ENCODE results near the gene RUNX3. TPM values are rescaled to one million over a fixed set of nuclear protein-coding genes. Genes with fewer than 3 reads are reported as not detected.

Gene RUNX3
- total RNA-seq, 1 donor from 2014 or later: not detected

DNA sequence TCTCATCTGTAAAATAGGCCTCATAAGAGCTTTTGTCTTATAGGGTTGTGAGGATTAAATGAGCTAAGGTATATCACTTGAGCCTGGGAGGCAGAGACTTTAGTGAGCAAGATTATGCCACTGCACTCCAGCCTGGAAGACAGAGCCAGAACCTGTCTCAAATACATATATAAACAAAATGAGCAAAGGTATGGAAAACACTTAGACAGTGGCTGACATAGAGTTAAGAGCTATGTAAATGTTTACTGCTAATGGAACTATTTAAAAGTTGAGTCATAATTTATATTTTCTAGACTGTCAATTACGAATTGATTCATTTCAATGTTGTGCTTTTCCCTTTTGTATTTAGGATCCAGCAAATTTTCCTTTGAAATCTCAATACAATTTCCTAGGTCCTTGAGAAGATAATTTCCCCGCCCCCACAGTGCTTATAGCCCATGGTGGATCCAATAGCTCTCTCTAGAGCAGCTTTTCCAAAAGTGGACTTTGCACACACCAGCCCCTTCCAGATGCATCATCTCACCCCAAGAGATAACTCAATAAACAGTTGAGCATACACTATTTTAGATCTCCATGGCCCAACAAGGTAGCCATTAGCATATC lies 21.8 kb upstream of the RUNX3 start:
- H3K4me3 Mint-ChIP-seq (ENCODE audit: unreplicated experiment): no peak overlapping the region

DNA sequence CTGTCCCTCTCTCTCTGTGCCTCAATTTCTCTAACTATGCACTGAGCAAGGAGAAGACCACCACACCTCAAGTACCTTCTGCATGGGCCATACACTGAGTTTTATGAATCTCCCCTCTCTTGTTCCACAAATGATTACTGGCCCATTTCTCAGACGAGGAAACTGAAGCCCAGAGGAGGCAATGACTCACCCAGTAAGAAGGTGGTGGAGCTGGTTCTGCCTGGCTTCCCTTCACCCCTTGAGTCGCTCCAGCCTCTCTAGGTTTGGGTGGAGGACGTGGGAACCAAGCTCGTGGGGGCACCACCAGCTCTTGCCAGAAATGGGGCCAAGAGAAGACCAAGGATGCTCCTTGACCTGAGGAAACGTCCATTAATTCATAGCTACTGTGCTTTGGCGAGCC lies 21.3 kb upstream of the RUNX3 start:
- H3K27ac Mint-ChIP-seq (ENCODE audit: unreplicated experiment): no peak overlapping the region
- H3K4me1 Mint-ChIP-seq (ENCODE audit: unreplicated experiment): peaks cover 4% of the 10 kb centered on the region

More for the DNA sequence above, 21.8 kb upstream of the RUNX3 start:
- H3K4me1 Mint-ChIP-seq (ENCODE audit: unreplicated experiment): peaks cover 4% of the 10 kb centered on the region
- DNase-seq (ENCODE audit: extremely low spot score, unreplicated experiment): no peak
- H3K27me3 Mint-ChIP-seq (ENCODE audit: unreplicated experiment): peaks cover 2% of the 10 kb centered on the region
- H3K27ac Mint-ChIP-seq (ENCODE audit: unreplicated experiment): no peak overlapping the region
- no peaks in the 10 kb centered on the region for H3K9me3 Mint-ChIP-seq (ENCODE audit: unreplicated experiment)
- TF ChIP-seq, protein P1, sequence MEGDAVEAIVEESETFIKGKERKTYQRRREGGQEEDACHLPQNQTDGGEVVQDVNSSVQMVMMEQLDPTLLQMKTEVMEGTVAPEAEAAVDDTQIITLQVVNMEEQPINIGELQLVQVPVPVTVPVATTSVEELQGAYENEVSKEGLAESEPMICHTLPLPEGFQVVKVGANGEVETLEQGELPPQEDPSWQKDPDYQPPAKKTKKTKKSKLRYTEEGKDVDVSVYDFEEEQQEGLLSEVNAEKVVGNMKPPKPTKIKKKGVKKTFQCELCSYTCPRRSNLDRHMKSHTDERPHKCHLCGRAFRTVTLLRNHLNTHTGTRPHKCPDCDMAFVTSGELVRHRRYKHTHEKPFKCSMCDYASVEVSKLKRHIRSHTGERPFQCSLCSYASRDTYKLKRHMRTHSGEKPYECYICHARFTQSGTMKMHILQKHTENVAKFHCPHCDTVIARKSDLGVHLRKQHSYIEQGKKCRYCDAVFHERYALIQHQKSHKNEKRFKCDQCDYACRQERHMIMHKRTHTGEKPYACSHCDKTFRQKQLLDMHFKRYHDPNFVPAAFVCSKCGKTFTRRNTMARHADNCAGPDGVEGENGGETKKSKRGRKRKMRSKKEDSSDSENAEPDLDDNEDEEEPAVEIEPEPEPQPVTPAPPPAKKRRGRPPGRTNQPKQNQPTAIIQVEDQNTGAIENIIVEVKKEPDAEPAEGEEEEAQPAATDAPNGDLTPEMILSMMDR (IDR thresholded peaks at IDR 0.05): no peak
- no peaks in the 10 kb centered on the region for H3K36me3 Mint-ChIP-seq (ENCODE audit: unreplicated experiment)

GRCh38 chr1:24949331-24949881 lies 19.3 kb upstream of the RUNX3 start:
- no peaks in the 10 kb centered on the region for H3K9me3 Mint-ChIP-seq (ENCODE audit: unreplicated experiment)
- no peak overlapping the region for H3K27ac Mint-ChIP-seq (ENCODE audit: unreplicated experiment)
- TF ChIP-seq, protein P1 (IDR thresholded peaks at IDR 0.05): no peak
- no peaks in the 10 kb centered on the region for H3K4me1 Mint-ChIP-seq (ENCODE audit: unreplicated experiment)
- DNase-seq (ENCODE audit: extremely low spot score, unreplicated experiment): no peak
- H3K36me3 Mint-ChIP-seq (ENCODE audit: unreplicated experiment): no peaks in the 10 kb centered on the region
- no peak overlapping the region for H3K4me3 Mint-ChIP-seq (ENCODE audit: unreplicated experiment)
- peaks cover 4% of the 10 kb centered on the region for H3K27me3 Mint-ChIP-seq (ENCODE audit: unreplicated experiment)

More for the DNA sequence above, 21.3 kb upstream of the RUNX3 start:
- DNase-seq (ENCODE audit: extremely low spot score, unreplicated experiment): no peak
- TF ChIP-seq, protein P1 (IDR thresholded peaks at IDR 0.05): no peak
- H3K4me3 Mint-ChIP-seq (ENCODE audit: unreplicated experiment): no peak overlapping the region
- H3K9me3 Mint-ChIP-seq (ENCODE audit: unreplicated experiment): no peaks in the 10 kb centered on the region
- H3K27me3 Mint-ChIP-seq (ENCODE audit: unreplicated experiment): peaks cover 2% of the 10 kb centered on the region
- H3K36me3 Mint-ChIP-seq (ENCODE audit: unreplicated experiment): no peaks in the 10 kb centered on the region

DNA sequence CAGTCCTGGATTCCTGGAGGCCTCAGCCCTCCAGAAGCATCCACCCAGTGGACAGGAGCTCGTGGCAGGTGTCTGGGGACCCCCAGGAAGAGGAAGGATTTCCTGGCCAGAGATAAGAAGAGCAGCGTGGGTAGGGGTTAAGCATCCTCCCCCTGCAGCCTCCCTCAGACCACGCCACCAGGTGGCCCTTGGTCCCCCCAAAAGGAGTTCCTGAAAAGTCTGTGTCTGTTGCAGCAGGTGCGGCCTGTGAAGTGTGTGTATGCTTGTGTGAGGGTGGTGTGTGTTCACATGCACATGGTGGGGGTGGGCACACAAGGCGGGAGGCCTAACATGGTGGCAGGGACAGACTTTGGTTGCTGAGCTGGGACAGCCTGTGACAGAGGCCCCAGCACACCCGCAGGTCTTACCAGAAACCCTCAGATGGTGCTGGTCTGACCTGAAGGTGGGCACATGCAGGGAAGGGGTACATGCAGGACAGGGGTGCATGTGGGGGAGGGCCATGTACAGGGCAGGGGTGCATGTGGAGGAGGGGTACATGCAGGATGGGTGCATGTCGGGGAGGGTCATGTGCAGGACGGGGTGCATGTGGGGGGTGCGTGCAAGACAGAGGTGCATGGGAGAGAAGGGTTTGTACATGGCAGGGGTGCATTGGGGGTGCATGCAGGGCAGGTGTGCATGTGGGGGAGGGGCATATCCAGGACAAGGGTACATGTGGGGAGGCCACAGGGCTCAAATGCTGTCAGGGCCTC lies 18.2 kb upstream of the RUNX3 start:
- DNase-seq (ENCODE audit: extremely low spot score, unreplicated experiment): no peak
- H3K27me3 Mint-ChIP-seq (ENCODE audit: unreplicated experiment): peaks cover 7% of the 10 kb centered on the region
- H3K27ac Mint-ChIP-seq (ENCODE audit: unreplicated experiment): no peak overlapping the region
- TF ChIP-seq, protein P1 (IDR thresholded peaks at IDR 0.05): no peak
- H3K9me3 Mint-ChIP-seq (ENCODE audit: unreplicated experiment): no peaks in the 10 kb centered on the region
- H3K4me3 Mint-ChIP-seq (ENCODE audit: unreplicated experiment): no peak overlapping the region
- H3K36me3 Mint-ChIP-seq (ENCODE audit: unreplicated experiment): no peaks in the 10 kb centered on the region
- no peaks in the 10 kb centered on the region for H3K4me1 Mint-ChIP-seq (ENCODE audit: unreplicated experiment)

All from osteocyte (in vitro differentiated cells).